A549 (cell line): Measurements from ENCODE around the gene PTPRN2. TPM values are rescaled to one million over a fixed set of nuclear protein-coding genes. Genes with fewer than 3 reads are reported as not detected.

ENCODE experiments used
- ATAC-seq, 2 experiments: fragments of 200-7000 bp in 1 of 2; fragments of >200 bp in 1 of 2; cut with Nextera tagmentation in 1 of 2; cut with Tn5 transposase in 1 of 2; 3 replicates each; pipeline versions ENCODE4 v1.8.0 to v1.9.1; 2018 to 2020; ENCODE audit warnings: mild to moderate bottlenecking in 1 of 2, moderate library complexity in 1 of 2
- CTCF ChIA-PET: fragments of 300-600 bp; sonication (Branson Sonifier 250); formaldehyde crosslinking; extraction: SDS; loops from one replicate; lab custom pipeline; 2021; ENCODE audit warnings: antibody characterized with exemption, inconsistent platforms; lab: Yijun Ruan, JAX
- POLR2A ChIA-PET: fragments of 350-600 bp; formaldehyde crosslinking; extraction: SDS; loops from one replicate; lab custom pipeline; 2021; ENCODE audit warnings: antibody characterized with exemption, inconsistent platforms; lab: Yijun Ruan, JAX
- DNase-seq, 2 experiments: peaks; one replicate each; pipeline versions ENCODE4 v3.0.0 to v3.0.0-alpha.2; 2011 to 2016; ENCODE audit warnings: low read depth in 1 of 2, low spot score in 1 of 2
- FAIRE-seq: peaks from 2 replicates; lab custom pipeline; 2011; peaks lifted over from hg19 to GRCh38; lab: Jason Lieb, UNC
- H3K27ac ChIP-seq, 2 experiments: fragments of >200 bp; sonication (Bioruptor Twin); formaldehyde crosslinking; 3 replicates each; pipeline ENCODE4 v1.5.1; 2016 to 2017
- H3K4me1 ChIP-seq: fragments of >200 bp; sonication (Bioruptor Twin); formaldehyde crosslinking; 3 replicates; pipeline ENCODE4 v1.6.1; 2016
- H3K4me2 ChIP-seq: fragments of >200 bp; sonication (Bioruptor Twin); formaldehyde crosslinking; 3 replicates; pipeline ENCODE4 v1.6.1; 2016
- H3K4me3 ChIP-seq: fragments of >200 bp; sonication (Bioruptor Twin); formaldehyde crosslinking; 3 replicates; pipeline ENCODE4 v1.5.1; 2016
- H3K9me3 ChIP-seq: fragments of >200 bp; sonication (Bioruptor Twin); formaldehyde crosslinking; 3 replicates; pipeline ENCODE4 v1.6.1; 2016
- BCL3 ChIP-seq: fragments of >200 bp; sonication (Bioruptor Twin); formaldehyde crosslinking; IDR thresholded peaks from 3 replicates; pipeline ENCODE4 v1.6.1; 2016
- CBX2 ChIP-seq: fragments of 200-600 bp; sonication (generic); IDR thresholded peaks from 2 replicates; pipeline ENCODE4 v1.6.1; 2016; ENCODE audit warnings: low read depth, mild to moderate bottlenecking, borderline replicate concordance
- CHD4 ChIP-seq: fragments of 200-600 bp; sonication (generic); IDR thresholded peaks from 2 replicates; pipeline ENCODE4 v1.6.1; 2016; ENCODE audit warnings: antibody characterized with exemption, mild to moderate bottlenecking, borderline replicate concordance
- EHF ChIP-seq: fragments of 250-450 bp; sonication (Bioruptor Pico); IDR thresholded peaks from 2 replicates; pipeline ENCODE4 v1.5.0; 2020; ENCODE audit warnings: mild to moderate bottlenecking
- EHMT2 ChIP-seq: fragments of 200-600 bp; sonication (generic); IDR thresholded peaks from 2 replicates; pipeline ENCODE4 v1.6.1; 2016; ENCODE audit warnings: antibody characterized with exemption, low read depth, mild to moderate bottlenecking, moderate library complexity
- FOSB ChIP-seq: fragments of 250-450 bp; sonication (Bioruptor Pico); IDR thresholded peaks from 2 replicates; pipeline ENCODE4 v1.5.0; 2020; ENCODE audit warnings: mild to moderate bottlenecking, moderate library complexity
- FOSL2 ChIP-seq, 2 experiments: fragments of 450-650 bp in 1 of 2; fragments of >200 bp in 1 of 2; sonication (Bioruptor Twin) in 1 of 2; formaldehyde crosslinking; IDR thresholded peaks; 2 replicates each; pipeline versions ENCODE4 v1.5.0 to v1.6.1; 2016 to 2020; ENCODE audit warnings: mild to moderate bottlenecking in 1 of 2, moderate library complexity in 1 of 2
- FOXS1 ChIP-seq: fragments of 250-450 bp; sonication (Bioruptor Pico); IDR thresholded peaks from 2 replicates; pipeline ENCODE4 v1.5.0; 2020; ENCODE audit warnings: mild to moderate bottlenecking, moderate library complexity
- HEYL ChIP-seq: fragments of 250-450 bp; sonication (Bioruptor Pico); IDR thresholded peaks from 2 replicates; pipeline ENCODE4 v1.8.0; 2021; ENCODE audit warnings: mild to moderate bottlenecking, moderate library complexity
- HOXB13 ChIP-seq: fragments of 250-450 bp; sonication (Bioruptor Pico); IDR thresholded peaks from 2 replicates; pipeline ENCODE4 v1.5.0; 2020; ENCODE audit warnings: low read depth, mild to moderate bottlenecking, moderate library complexity
- JUNB ChIP-seq: fragments of >200 bp; sonication (Bioruptor Twin); formaldehyde crosslinking; IDR thresholded peaks from 2 replicates; pipeline ENCODE4 v1.6.1; 2016
- KDM5A ChIP-seq: fragments of 200-600 bp; sonication (generic); IDR thresholded peaks from 2 replicates; pipeline ENCODE4 v1.6.1; 2016; ENCODE audit warnings: antibody characterized with exemption, mild to moderate bottlenecking
- MAFK ChIP-seq: fragments of 450-650 bp; IDR thresholded peaks from 2 replicates; pipeline ENCODE4 v1.6.1; 2014; ENCODE audit not compliant: partially characterized antibody
- MAZ ChIP-seq: fragments of 150-350 bp; IDR thresholded peaks from 2 replicates; pipeline ENCODE4 v1.6.1; 2014; ENCODE audit warnings: antibody characterized with exemption, low read depth, low read length, borderline replicate concordance
- MYC ChIP-seq: IDR thresholded peaks from 2 replicates; pipeline ENCODE4 v1.6.1; 2012; ENCODE audit warnings: mild to moderate bottlenecking, inconsistent platforms, low read length, improper control_type of control experiment, borderline replicate concordance
- NPAS2 ChIP-seq: fragments of 250-450 bp; sonication (Bioruptor Pico); IDR thresholded peaks from 2 replicates; pipeline ENCODE4 v1.8.0; 2022; ENCODE audit warnings: mild to moderate bottlenecking, moderate library complexity, borderline replicate concordance
- NR3C1 ChIP-seq: fragments of >200 bp; sonication (Bioruptor Twin); formaldehyde crosslinking; IDR thresholded peaks from 3 replicates; pipeline ENCODE4 v1.6.1; 2017
- POLR2A ChIP-seq: IDR thresholded peaks from 2 replicates; pipeline ENCODE4 v1.6.1; 2012; ENCODE audit warnings: mild to moderate bottlenecking, low read length
- POLR2AphosphoS2 ChIP-seq: conservative IDR thresholded peaks from 2 replicates; pipeline ENCODE4 v1.6.1; 2012; ENCODE audit warnings: low read length, improper control_type of control experiment, inconsistent platforms
- RAD21 ChIP-seq, 2 experiments: fragments of >200 bp in 1 of 2; sonication (Bioruptor Twin) in 1 of 2; formaldehyde crosslinking in 1 of 2; IDR thresholded peaks in 1 of 2; conservative IDR thresholded peaks in 1 of 2; 2 replicates in 1 of 2; 3 replicates in 1 of 2; pipeline ENCODE4 v1.6.1; 2012 to 2018; ENCODE audit warnings: inconsistent platforms in 1 of 2
- RARB ChIP-seq: fragments of 250-450 bp; sonication (Bioruptor Pico); IDR thresholded peaks from 2 replicates; pipeline ENCODE4 v1.8.0; 2021; ENCODE audit warnings: mild to moderate bottlenecking, moderate library complexity
- RCOR1 ChIP-seq: fragments of 150-350 bp; IDR thresholded peaks from 2 replicates; pipeline ENCODE4 v1.6.1; 2014; ENCODE audit warnings: antibody characterized with exemption, low read length, low read depth
- TP53 ChIP-seq: fragments of 250-450 bp; sonication (Bioruptor Pico); IDR thresholded peaks from 2 replicates; pipeline ENCODE4 v1.5.0; 2021; ENCODE audit warnings: mild to moderate bottlenecking, moderate library complexity
- ZC3H11A ChIP-seq: fragments of 450-650 bp; IDR thresholded peaks from 2 replicates; pipeline ENCODE4 v1.6.1; 2014; ENCODE audit warnings: antibody characterized with exemption, mild to moderate bottlenecking
- ZFP36 ChIP-seq: fragments of 450-650 bp; IDR thresholded peaks from 2 replicates; pipeline ENCODE4 v1.6.1; 2014; ENCODE audit warnings: borderline replicate concordance; ENCODE audit not compliant: partially characterized antibody
- ZNF302 ChIP-seq: fragments of 250-450 bp; sonication (Bioruptor Pico); IDR thresholded peaks from 2 replicates; pipeline ENCODE4 v1.9.0; 2021; ENCODE audit warnings: inconsistent platforms, mild to moderate bottlenecking, moderate library complexity
- ZSCAN20 ChIP-seq: fragments of 250-450 bp; sonication (Bioruptor Pico); IDR thresholded peaks from 2 replicates; pipeline ENCODE4 v1.8.0; 2022; ENCODE audit warnings: mild to moderate bottlenecking, moderate library complexity
- WGBS: methylation state at CpG from one replicate; pipeline ENCODE4 v1.1.6; 2017; ENCODE audit errors: missing lambda C conversion rate; 5-methylcytosine and 5-hydroxymethylcytosine counted together
- polyA plus RNA-seq, 4 experiments: library from polyadenylated mRNA; depleted of rRNA in 3 of 4; stranded (reverse); fragments of >200 nt; fragmentation: RNase III in 1 of 4; extraction: RNeasy Plus Mini Kit Qiagen cat#74134 plus additional on column Dnase treatment in 1 of 4; gene quantifications; 2 replicates in 3 of 4; 3 replicates in 1 of 4; pipeline ENCODE4 v1.2.3, GENCODE V29; 2011 to 2017
- TF ChIP-seq, protein P1 (sequence below): fragments of 250-450 bp; sonication (Bioruptor Pico); IDR thresholded peaks from 2 replicates; pipeline ENCODE4 v1.5.0; 2020; ENCODE audit warnings: low read depth, mild to moderate bottlenecking, moderate library complexity
- TF ChIP-seq, protein P2 (sequence below): fragments of >200 bp; sonication (Bioruptor Twin); formaldehyde crosslinking; IDR thresholded peaks from 2 replicates; pipeline ENCODE4 v1.6.1; 2016
- TF ChIP-seq, protein P3 (sequence below): IDR thresholded peaks from 2 replicates; pipeline ENCODE4 v1.6.1; 2012

Gene PTPRN2
- polyA plus RNA-seq, 2 of the 4 experiments (the other 2 are of a cell fraction), result 0.41 to 1.2 TPM

- H3K9me3 ChIP-seq, result no peaks in the 10 kb centered on the region
- TF ChIP-seq NPAS2 (CRISPR knock-in tag) (no peak), CHD4 (no peak), RAD21 (conservative IDR thresholded peaks at IDR 0.05 in 1 of 2, IDR thresholded peaks at IDR 0.05 in 1 of 2) (no peak), ZFP36 (no peak), RCOR1 (no peak), EHMT2 (no peak), POLR2A (no peak), MAZ (no peak), EHF (CRISPR knock-in tag) (no peak), FOSB (CRISPR knock-in tag) (no peak), BCL3 (no peak), ZC3H11A (no peak), TP53 (CRISPR knock-in tag) (no peak)
- TF ChIP-seq, protein P1, sequence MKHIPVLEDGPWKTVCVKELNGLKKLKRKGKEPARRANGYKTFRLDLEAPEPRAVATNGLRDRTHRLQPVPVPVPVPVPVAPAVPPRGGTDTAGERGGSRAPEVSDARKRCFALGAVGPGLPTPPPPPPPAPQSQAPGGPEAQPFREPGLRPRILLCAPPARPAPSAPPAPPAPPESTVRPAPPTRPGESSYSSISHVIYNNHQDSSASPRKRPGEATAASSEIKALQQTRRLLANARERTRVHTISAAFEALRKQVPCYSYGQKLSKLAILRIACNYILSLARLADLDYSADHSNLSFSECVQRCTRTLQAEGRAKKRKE (CRISPR knock-in tag), result no peak
- ChIA-PET POLR2A (no interaction called here), CTCF (no interaction called here)
- ATAC-seq (no peak), DNase-seq (no peak), FAIRE-seq (no peak)
- no peak overlapping the region for H3K4me3 ChIP-seq
- no peak overlapping the region for H3K27ac ChIP-seq
- 83% methylated on average over 12 of the region's 13 CpGs for WGBS
- H3K4me2 ChIP-seq, result no peak overlapping the region
- no peaks in the 10 kb centered on the region for H3K4me1 ChIP-seq
Measured at GRCh38 chr7:157516311-157516710, 1071.3 kb downstream of the PTPRN2 start.

DNA sequence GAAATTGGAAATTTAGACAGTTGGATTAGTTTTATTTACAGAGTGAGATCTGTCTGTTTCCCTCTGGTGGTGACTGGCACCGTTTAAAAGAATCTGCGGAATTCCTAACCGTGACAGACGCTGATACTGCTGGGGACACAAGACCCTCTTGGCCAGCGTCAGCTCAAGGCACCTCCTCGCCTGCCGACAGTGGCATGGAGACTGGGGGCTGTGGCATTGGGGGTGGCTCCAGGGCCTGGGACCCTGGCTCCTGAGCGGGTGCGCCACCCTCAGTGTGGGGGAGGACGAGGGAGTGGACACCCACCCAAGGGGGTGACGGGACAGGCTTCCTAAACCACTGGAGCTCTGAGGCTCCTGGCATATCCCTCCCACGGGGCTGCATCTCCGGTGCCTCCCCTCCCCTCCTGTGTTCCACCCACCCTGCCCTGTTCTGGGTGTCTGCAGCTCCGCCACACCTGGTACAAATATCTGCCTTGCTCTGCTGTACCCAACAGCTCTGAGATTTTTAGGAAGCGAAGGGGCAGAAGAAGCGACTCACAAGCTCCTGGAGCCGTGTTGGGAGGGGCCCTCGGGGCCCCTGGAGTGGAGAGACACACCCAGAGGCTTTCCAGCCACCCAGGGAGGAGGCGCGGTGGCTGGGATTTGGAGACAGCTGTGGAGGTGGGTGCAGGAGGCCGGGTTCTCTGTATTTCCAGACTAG is 1072.1 kb downstream of the PTPRN2 start:
- WGBS, result 62% methylated on average over 21 of the region's 21 CpGs
- CTCF ChIA-PET, result no interaction called here
- FAIRE-seq, result no peak

More for the DNA sequence above, 1072.1 kb downstream of the PTPRN2 start:
- Histone ChIP-seq H3K27ac (no peak overlapping the region), H3K4me1 (no peaks in the 10 kb centered on the region), H3K4me2 (no peak overlapping the region), H3K9me3 (no peaks in the 10 kb centered on the region), H3K4me3 (no peak overlapping the region)
- ATAC-seq, result peak in 1 of 2 experiments; percentile 15; a peak in 1 of 6 replicates
- TF ChIP-seq ZSCAN20 (no peak), HEYL (CRISPR knock-in tag) (no peak), RARB (CRISPR knock-in tag) (no peak), CBX2 (no peak), JUNB (no peak), RCOR1 (no peak), FOSB (CRISPR knock-in tag) (no peak), POLR2AphosphoS2 (no peak), HOXB13 (CRISPR knock-in tag) (no peak), ZFP36 (no peak), FOSL2 (IDR thresholded peaks at IDR 0.05) (no peak), FOSL2 (CRISPR knock-in tag; IDR thresholded peaks at IDR 0.05) (no peak), FOXS1 (CRISPR knock-in tag) (no peak), MAFK (no peak), ZNF302 (no peak), NR3C1 (no peak), KDM5A (no peak), MYC (no peak)
- TF ChIP-seq, protein P1 (CRISPR knock-in tag), result no peak
- TF ChIP-seq, protein P2, sequence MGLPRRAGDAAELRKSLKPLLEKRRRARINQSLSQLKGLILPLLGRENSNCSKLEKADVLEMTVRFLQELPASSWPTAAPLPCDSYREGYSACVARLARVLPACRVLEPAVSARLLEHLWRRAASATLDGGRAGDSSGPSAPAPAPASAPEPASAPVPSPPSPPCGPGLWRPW, result no peak
- TF ChIP-seq, protein P3, sequence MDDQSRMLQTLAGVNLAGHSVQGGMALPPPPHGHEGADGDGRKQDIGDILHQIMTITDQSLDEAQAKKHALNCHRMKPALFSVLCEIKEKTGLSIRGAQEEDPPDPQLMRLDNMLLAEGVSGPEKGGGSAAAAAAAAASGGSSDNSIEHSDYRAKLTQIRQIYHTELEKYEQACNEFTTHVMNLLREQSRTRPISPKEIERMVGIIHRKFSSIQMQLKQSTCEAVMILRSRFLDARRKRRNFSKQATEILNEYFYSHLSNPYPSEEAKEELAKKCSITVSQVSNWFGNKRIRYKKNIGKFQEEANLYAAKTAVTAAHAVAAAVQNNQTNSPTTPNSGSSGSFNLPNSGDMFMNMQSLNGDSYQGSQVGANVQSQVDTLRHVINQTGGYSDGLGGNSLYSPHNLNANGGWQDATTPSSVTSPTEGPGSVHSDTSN, result no peak
- POLR2A ChIA-PET, result no interaction called here
- DNase-seq, result no peak
